Gastrocnemius medialis (tissue), 4 donors: Measurements from ENCODE around the gene CFAP91. TPM values are rescaled to one million over a fixed set of nuclear protein-coding genes. Genes with fewer than 3 reads are reported as not detected.

Experiments
- ATAC-seq, 2 donors: fragments of 150-250 bp; one replicate each; pipeline ENCODE4 v1.9.1; 2016
- DNase-seq, 2 donors: peaks; one replicate each; pipeline ENCODE4 v3.0.0-alpha.2; 2019
- H3K27ac ChIP-seq, 4 donors: fragments of 200-600 bp; sonication (generic); 1 replicate in 1 of 4; 2 replicates in 3 of 4; pipeline ENCODE4 v1.5.1; 2016 to 2018; ENCODE audit warnings: mild to moderate bottlenecking in 2 of 4, moderate library complexity in 1 of 4
- H3K27me3 ChIP-seq, 3 donors: fragments of 200-600 bp; sonication (generic) in 2 of 3; 1 replicate in 1 of 3; 2 replicates in 2 of 3; pipeline versions ENCODE4 v1.5.1 to v1.6.0; 2016 to 2019; ENCODE audit warnings: mild to moderate bottlenecking in 1 of 3, moderate library complexity in 1 of 3
- H3K36me3 ChIP-seq, 2 donors: fragments of 200-600 bp; sonication (generic) in 1 of 2; one replicate each; pipeline ENCODE4 v1.5.1; 2017 to 2018
- H3K4me1 ChIP-seq, 2 donors: fragments of 200-600 bp; sonication (generic) in 1 of 2; one replicate each; pipeline ENCODE4 v1.5.1; 2016 to 2017; ENCODE audit warnings: mild to moderate bottlenecking in 2 of 2
- H3K4me3 ChIP-seq, 4 donors: fragments of 200-600 bp; sonication (generic) in 3 of 4; 1 replicate in 1 of 4; 2 replicates in 3 of 4; pipeline ENCODE4 v1.5.1; 2016 to 2019; ENCODE audit warnings: mild to moderate bottlenecking in 2 of 4
- H3K9me3 ChIP-seq, 3 donors: fragments of 200-600 bp; sonication (generic) in 2 of 3; 1 replicate in 1 of 3; 2 replicates in 2 of 3; pipeline ENCODE4 v1.5.1; 2016 to 2019
- CTCF ChIP-seq, 5 experiments: fragments of 450-650 bp in 3 of 5; fragments of 200-600 bp in 2 of 5; sonication (generic) in 2 of 5; IDR thresholded peaks in 4 of 5; conservative IDR thresholded peaks in 1 of 5; 1 replicate in 4 of 5; 2 replicates in 1 of 5; pipeline ENCODE4 v1.5.1; 2016 to 2019; ENCODE audit warnings: antibody characterized with exemption in 5 of 5, mild to moderate bottlenecking in 3 of 5, moderate library complexity in 3 of 5
- POLR2A ChIP-seq, 2 donors: fragments of 450-650 bp; IDR thresholded peaks; one replicate each; pipeline ENCODE4 v1.6.1; 2017; ENCODE audit warnings: antibody characterized with exemption in 2 of 2, mild to moderate bottlenecking in 2 of 2, moderate library complexity in 2 of 2
- in situ Hi-C, 4 donors: fragments of 200-750 bp; cut with MboI; loops; one replicate each; pipeline versions ENCODE4 v1.15.0 to v1.8.0; 2017; ENCODE audit warnings: low sequenced_read_pairs in 4 of 4
- intact Hi-C: fragments of 100-400 bp; cut with DNase I; formaldehyde crosslinking; loops from one replicate; pipeline ENCODE4 v1.15.1; 2023; ENCODE audit warnings: low total_unique reads
- total RNA-seq, 4 donors: library from RNA; depleted of rRNA; stranded (reverse); fragments of >200 nt; gene quantifications; one replicate each; pipeline versions ENCODE4 v1.1.0 to v1.2.3, GENCODE V29; 2016

CFAP91 gene
- total RNA-seq, 4 donors from 2014 or later, result 0.11 to 0.36 (median 0.20) TPM; not detected in 1

- Histone ChIP-seq H3K4me1 (no peaks in the 10 kb centered on the region), H3K36me3 (no peaks in the 10 kb centered on the region), H3K9me3 (no peaks in the 10 kb centered on the region), H3K27ac (no peak overlapping the region), H3K27me3 (no peaks in the 10 kb centered on the region), H3K4me3 (no peak overlapping the region)
- in situ Hi-C loops (no loop called here), intact Hi-C loops (no loop called here)
- ATAC-seq (no peak), DNase-seq (no peak)
- TF ChIP-seq CTCF (IDR thresholded peaks at IDR 0.05 in 4 of 5, conservative IDR thresholded peaks at IDR 0.05 in 1 of 5) (no peak), POLR2A (IDR thresholded peaks at IDR 0.05) (no peak)
These were observed 20.2 kb downstream of the CFAP91 start for GRCh38 chr3:119723022-119723421.

GRCh38 chr3:119726909-119727308, 24.1 kb downstream of the CFAP91 start:
- H3K27ac ChIP-seq, result no peak overlapping the region
- H3K4me1 ChIP-seq, result peaks cover 0 to 9% of the 10 kb centered on the region in 2 donors
- DNase-seq (no peak), ATAC-seq (no peak)
- no peaks in the 10 kb centered on the region for H3K27me3 ChIP-seq
- in situ Hi-C loops (no loop called here), intact Hi-C loops (no loop called here)
- TF ChIP-seq POLR2A (IDR thresholded peaks at IDR 0.05) (no peak), CTCF (IDR thresholded peaks at IDR 0.05 in 4 of 5, conservative IDR thresholded peaks at IDR 0.05 in 1 of 5) (no peak)
- no peaks in the 10 kb centered on the region for H3K36me3 ChIP-seq
- H3K4me3 ChIP-seq, result no peak overlapping the region
- no peaks in the 10 kb centered on the region for H3K9me3 ChIP-seq

- ATAC-seq (no peak), DNase-seq (no peak)
- H3K4me1 ChIP-seq, result peaks cover 0 to 12% of the 10 kb centered on the region in 2 donors
- in situ Hi-C loops (no loop called here), intact Hi-C loops (no loop called here)
- TF ChIP-seq POLR2A (IDR thresholded peaks at IDR 0.05), result no peak
- TF ChIP-seq CTCF (IDR thresholded peaks at IDR 0.05 in 4 of 5, conservative IDR thresholded peaks at IDR 0.05 in 1 of 5), result no peak
- no peaks in the 10 kb centered on the region for H3K27me3 ChIP-seq
- no peaks in the 10 kb centered on the region for H3K9me3 ChIP-seq
- no peaks in the 10 kb centered on the region for H3K36me3 ChIP-seq
- H3K27ac ChIP-seq, result no peak overlapping the region
- no peak overlapping the region for H3K4me3 ChIP-seq
These were observed 27.2 kb downstream of the CFAP91 start for GRCh38 chr3:119729996-119730395.

- peak; percentile 80 to 86 for ATAC-seq
- in situ Hi-C loops (no loop called here), intact Hi-C loops (no loop called here)
- H3K27me3 ChIP-seq, result no peaks in the 10 kb centered on the region
- H3K27ac ChIP-seq, result peak overlapping the region; percentile 11 to 64 (median 35)
- no peak overlapping the region for H3K4me3 ChIP-seq
- no peaks in the 10 kb centered on the region for H3K9me3 ChIP-seq
- DNase-seq, result no peak
- peaks cover 0 to 12% of the 10 kb centered on the region in 2 donors for H3K4me1 ChIP-seq
- H3K36me3 ChIP-seq, result no peaks in the 10 kb centered on the region
- TF ChIP-seq POLR2A (IDR thresholded peaks at IDR 0.05) (no peak), CTCF (IDR thresholded peaks at IDR 0.05 in 4 of 5, conservative IDR thresholded peaks at IDR 0.05 in 1 of 5) (no peak)
These were observed 28.9 kb downstream of the CFAP91 start for GRCh38 chr3:119731560-119732343.
